ENCODE results near the gene HLA-F.

Gene HLA-F

GRCh38 chr6:29705389-29706231 is 17.6 kb upstream of the HLA-F start:
- DNase-seq (ENCODE audit: extremely low read depth, low read depth) = peak; percentile 16
- TF ChIP-seq CTCF (IDR thresholded peaks at IDR 0.05; ENCODE audit: low read depth, low read length) = peak; percentile 59

- DNase-seq (ENCODE audit: extremely low read depth, low read depth) = no peak
- no peak for TF ChIP-seq CTCF (IDR thresholded peaks at IDR 0.05; ENCODE audit: low read depth, low read length)
Measured at GRCh38 chr6:29708432-29709179, 14.6 kb upstream of the HLA-F start.

- DNase-seq (ENCODE audit: extremely low read depth, low read depth) = no peak
- TF ChIP-seq CTCF (IDR thresholded peaks at IDR 0.05; ENCODE audit: low read depth, low read length) = no peak
Measured at GRCh38 chr6:29709188-29709587, 14.0 kb upstream of the HLA-F start.

- DNase-seq (ENCODE audit: extremely low read depth, low read depth) = no peak
- TF ChIP-seq CTCF (IDR thresholded peaks at IDR 0.05; ENCODE audit: low read depth, low read length) = no peak
Measured at GRCh38 chr6:29710281-29710941, 12.8 kb upstream of the HLA-F start.

- no peak for TF ChIP-seq CTCF (IDR thresholded peaks at IDR 0.05; ENCODE audit: low read depth, low read length)
- DNase-seq (ENCODE audit: extremely low read depth, low read depth) = no peak
Measured at GRCh38 chr6:29720863-29721262, 2.4 kb upstream of the HLA-F start.

- no peak for DNase-seq (ENCODE audit: extremely low read depth, low read depth)
- TF ChIP-seq CTCF (IDR thresholded peaks at IDR 0.05; ENCODE audit: low read depth, low read length) = no peak
Measured at GRCh38 chr6:29723666-29724588, 693 bp downstream of the HLA-F start.

All from AG09319 (cell line).